SK-N-SH treated with all-trans-retinoic acid at 6 μM for 48 hours (cell line): Measurements from ENCODE around the gene SLC24A4.

Source experiments
- CSRNP3 ChIP-seq: fragments of 250-450 bp; sonication (Bioruptor Pico); IDR thresholded peaks from 2 replicates; pipeline ENCODE4 v1.5.1; 2021; ENCODE audit warnings: mild to moderate bottlenecking, moderate library complexity
- ESRRG ChIP-seq: fragments of 250-450 bp; sonication (Bioruptor Pico); IDR thresholded peaks from 2 replicates; pipeline ENCODE4 v1.6.1; 2021; ENCODE audit warnings: mild to moderate bottlenecking
- GLIS3 ChIP-seq: fragments of 250-450 bp; sonication (Bioruptor Pico); IDR thresholded peaks from 2 replicates; pipeline ENCODE4 v1.5.0; 2020; ENCODE audit warnings: mild to moderate bottlenecking, moderate library complexity
- ISL1 ChIP-seq: fragments of 250-450 bp; sonication (Bioruptor Pico); IDR thresholded peaks from 2 replicates; pipeline ENCODE4 v2.1.2; 2022; ENCODE audit warnings: mild to moderate bottlenecking, moderate library complexity
- OSR1 ChIP-seq: fragments of 250-450 bp; sonication (Bioruptor Pico); IDR thresholded peaks from 2 replicates; pipeline ENCODE4 v1.8.0; 2022; ENCODE audit warnings: moderate library complexity, mild to moderate bottlenecking, inconsistent platforms
- PATZ1 ChIP-seq: fragments of 250-450 bp; sonication (Bioruptor Pico); IDR thresholded peaks from 2 replicates; pipeline ENCODE4 v1.8.0; 2020; ENCODE audit warnings: mild to moderate bottlenecking, moderate library complexity, borderline replicate concordance
- POU6F1 ChIP-seq: fragments of 250-450 bp; sonication (Bioruptor Pico); IDR thresholded peaks from 2 replicates; pipeline ENCODE4 v1.8.0; 2021; ENCODE audit warnings: low read depth, mild to moderate bottlenecking, moderate library complexity, borderline replicate concordance
- PPARA ChIP-seq: fragments of 250-450 bp; sonication (Bioruptor Pico); IDR thresholded peaks from 2 replicates; pipeline ENCODE4 v1.5.0; 2020; ENCODE audit warnings: mild to moderate bottlenecking, borderline replicate concordance
- RARB ChIP-seq: fragments of 250-450 bp; sonication (Bioruptor Pico); IDR thresholded peaks from 2 replicates; pipeline ENCODE4 v1.8.0; 2021; ENCODE audit warnings: mild to moderate bottlenecking, moderate library complexity
- TCF4 ChIP-seq: fragments of 250-450 bp; sonication (Bioruptor Pico); IDR thresholded peaks from 2 replicates; pipeline ENCODE4 v1.8.0; 2021; ENCODE audit warnings: mild to moderate bottlenecking, moderate library complexity, borderline replicate concordance
- TSHZ2 ChIP-seq: fragments of 250-450 bp; sonication (Bioruptor Pico); IDR thresholded peaks from 2 replicates; pipeline ENCODE4 v1.5.0; 2020; ENCODE audit warnings: mild to moderate bottlenecking, moderate library complexity
- ZFP30 ChIP-seq: fragments of 450-650 bp; formaldehyde crosslinking; IDR thresholded peaks from 2 replicates; pipeline ENCODE4 v1.5.0; 2022; ENCODE audit warnings: mild to moderate bottlenecking, moderate library complexity
- ZNF565 ChIP-seq: fragments of 450-650 bp; formaldehyde crosslinking; conservative IDR thresholded peaks from 2 replicates; pipeline ENCODE4 v1.5.0; 2020; ENCODE audit warnings: low read depth, mild to moderate bottlenecking, moderate library complexity

GRCh38 chr14:92470215-92470614 lies 147.2 kb downstream of the SLC24A4 start:
- TF ChIP-seq ZFP30 (CRISPR knock-in tag) (no peak), TCF4 (no peak; the same call in 1 of the 2 replicates), PATZ1 (CRISPR knock-in tag) (no peak), RARB (CRISPR knock-in tag) (no peak), ZNF565 (CRISPR knock-in tag) (no peak), ISL1 (CRISPR knock-in tag) (no peak), TSHZ2 (CRISPR knock-in tag) (no peak), PPARA (CRISPR knock-in tag) (no peak), OSR1 (no peak), CSRNP3 (CRISPR knock-in tag) (no peak), GLIS3 (CRISPR knock-in tag) (no peak), ESRRG (CRISPR knock-in tag) (no peak), POU6F1 (CRISPR knock-in tag) (no peak)
